ENCODE data around the gene SLC2A1.

GRCh38 chr1:42938645-42939615, 19.7 kb downstream of the SLC2A1 start:
- TF ChIP-seq ESRRA (IDR thresholded peaks at IDR 0.05; ENCODE audit: borderline replicate concordance, low read depth) (no peak), ZBTB2 (IDR thresholded peaks at IDR 0.05) (no peak), KLF16 (IDR thresholded peaks at IDR 0.05) (no peak), RERE (CRISPR knock-in tag; IDR thresholded peaks at IDR 0.05; ENCODE audit: borderline replicate concordance) (no peak), TCF3 (CRISPR knock-in tag; IDR thresholded peaks at IDR 0.05) (no peak), GABPA (tag; conservative IDR thresholded peaks at IDR 0.05; ENCODE audit: low read depth) (no peak), CTCF (IDR thresholded peaks at IDR 0.05 in 2 of 3, conservative IDR thresholded peaks at IDR 0.05 in 1 of 3; ENCODE audit: insufficient read depth in 2 of 3, low read depth in 1 of 3, low read length in 3 of 3) (no peak), PCBP1 (IDR thresholded peaks at IDR 0.05; ENCODE audit: low read depth, low read length, poor library complexity, severe bottlenecking) (no peak), IFI16 (CRISPR knock-in tag; IDR thresholded peaks at IDR 0.05) (no peak)
